T-helper 1 cell treated with Interleukin-12 subunit alpha and Interleukin-12 subunit beta and Interleukin-4 antibody, amounts not matched to agents 30 μg/mL and 1 μg/mL, for 36 hours (primary cell): Measurements from ENCODE around the gene CLASP2.

Source experiments
- H3K27ac Mint-ChIP-seq: one replicate; pipeline ENCODE4 v1.8.0; 2021; ENCODE audit warnings: mild to moderate bottlenecking, mixed read lengths
- H3K27me3 Mint-ChIP-seq: one replicate; pipeline ENCODE4 v1.8.0; 2021; ENCODE audit warnings: low read depth, mixed read lengths
- H3K36me3 Mint-ChIP-seq: one replicate; pipeline ENCODE4 v1.8.0; 2021; ENCODE audit warnings: low read depth, mixed read lengths
- H3K4me1 Mint-ChIP-seq: one replicate; pipeline ENCODE4 v1.8.0; 2021; ENCODE audit warnings: low read depth, mixed read lengths
- H3K4me3 Mint-ChIP-seq: one replicate; pipeline ENCODE4 v1.8.0; 2021; ENCODE audit warnings: mild to moderate bottlenecking, moderate library complexity, mixed read lengths
- H3K9me3 Mint-ChIP-seq: one replicate; pipeline ENCODE4 v1.8.0; 2021; ENCODE audit warnings: mixed read lengths

The CLASP2 gene

GRCh38 chr3:33637482-33637881 is 80.6 kb downstream of the CLASP2 start:
- H3K9me3 Mint-ChIP-seq = no peaks in the 10 kb centered on the region
- no peaks in the 10 kb centered on the region for H3K27me3 Mint-ChIP-seq
- H3K4me3 Mint-ChIP-seq = no peak overlapping the region
- H3K27ac Mint-ChIP-seq = no peak overlapping the region
- H3K36me3 Mint-ChIP-seq = peaks cover under 1% of the 10 kb centered on the region
- H3K4me1 Mint-ChIP-seq = no peaks in the 10 kb centered on the region

- no peaks in the 10 kb centered on the region for H3K9me3 Mint-ChIP-seq
- no peaks in the 10 kb centered on the region for H3K27me3 Mint-ChIP-seq
- H3K36me3 Mint-ChIP-seq = no peaks in the 10 kb centered on the region
- no peak overlapping the region for H3K4me3 Mint-ChIP-seq
- no peak overlapping the region for H3K27ac Mint-ChIP-seq
- no peaks in the 10 kb centered on the region for H3K4me1 Mint-ChIP-seq
Measured at GRCh38 chr3:33636125-33636850, 81.8 kb downstream of the CLASP2 start.

GRCh38 chr3:33634262-33634661 is 83.8 kb downstream of the CLASP2 start:
- Mint-ChIP-seq H3K27ac (no peak overlapping the region), H3K36me3 (no peaks in the 10 kb centered on the region), H3K4me1 (no peaks in the 10 kb centered on the region), H3K9me3 (no peaks in the 10 kb centered on the region), H3K4me3 (no peak overlapping the region), H3K27me3 (no peaks in the 10 kb centered on the region)

GRCh38 chr3:33629219-33629618 is 88.8 kb downstream of the CLASP2 start:
- no peak overlapping the region for H3K27ac Mint-ChIP-seq
- H3K4me3 Mint-ChIP-seq = no peak overlapping the region
- H3K36me3 Mint-ChIP-seq = no peaks in the 10 kb centered on the region
- no peaks in the 10 kb centered on the region for H3K4me1 Mint-ChIP-seq
- H3K27me3 Mint-ChIP-seq = no peaks in the 10 kb centered on the region
- H3K9me3 Mint-ChIP-seq = no peaks in the 10 kb centered on the region

GRCh38 chr3:33624756-33625155 is 93.3 kb downstream of the CLASP2 start:
- H3K27ac Mint-ChIP-seq = no peak overlapping the region
- H3K4me1 Mint-ChIP-seq = no peaks in the 10 kb centered on the region
- H3K9me3 Mint-ChIP-seq = no peaks in the 10 kb centered on the region
- no peak overlapping the region for H3K4me3 Mint-ChIP-seq
- H3K36me3 Mint-ChIP-seq = peaks cover 10% of the 10 kb centered on the region
- no peaks in the 10 kb centered on the region for H3K27me3 Mint-ChIP-seq

GRCh38 chr3:33613041-33613440 is 105.0 kb downstream of the CLASP2 start:
- H3K36me3 Mint-ChIP-seq = peaks cover 12% of the 10 kb centered on the region
- no peak overlapping the region for H3K4me3 Mint-ChIP-seq
- H3K9me3 Mint-ChIP-seq = no peaks in the 10 kb centered on the region
- no peak overlapping the region for H3K27ac Mint-ChIP-seq
- H3K4me1 Mint-ChIP-seq = peaks cover 2% of the 10 kb centered on the region
- no peaks in the 10 kb centered on the region for H3K27me3 Mint-ChIP-seq

- no peaks in the 10 kb centered on the region for H3K27me3 Mint-ChIP-seq
- H3K27ac Mint-ChIP-seq = no peak overlapping the region
- no peaks in the 10 kb centered on the region for H3K9me3 Mint-ChIP-seq
- peaks cover 11% of the 10 kb centered on the region for H3K36me3 Mint-ChIP-seq
- H3K4me1 Mint-ChIP-seq = peaks cover 2% of the 10 kb centered on the region
- no peak overlapping the region for H3K4me3 Mint-ChIP-seq
Measured at GRCh38 chr3:33612607-33613006, 105.4 kb downstream of the CLASP2 start.

- Mint-ChIP-seq H3K36me3 (peaks cover 18% of the 10 kb centered on the region), H3K9me3 (no peaks in the 10 kb centered on the region), H3K4me3 (no peak overlapping the region), H3K27ac (no peak overlapping the region), H3K27me3 (no peaks in the 10 kb centered on the region), H3K4me1 (no peaks in the 10 kb centered on the region)
Measured at GRCh38 chr3:33602829-33603228, 115.2 kb downstream of the CLASP2 start.

GRCh38 chr3:33597257-33597689 is 120.8 kb downstream of the CLASP2 start:
- H3K36me3 Mint-ChIP-seq = peaks cover 4% of the 10 kb centered on the region
- no peak overlapping the region for H3K27ac Mint-ChIP-seq
- H3K4me3 Mint-ChIP-seq = no peak overlapping the region
- H3K27me3 Mint-ChIP-seq = no peaks in the 10 kb centered on the region
- H3K4me1 Mint-ChIP-seq = no peaks in the 10 kb centered on the region
- H3K9me3 Mint-ChIP-seq = no peaks in the 10 kb centered on the region

GRCh38 chr3:33592999-33593398 is 125.1 kb downstream of the CLASP2 start:
- Mint-ChIP-seq H3K4me1 (no peaks in the 10 kb centered on the region), H3K9me3 (no peaks in the 10 kb centered on the region), H3K4me3 (no peak overlapping the region), H3K27me3 (no peaks in the 10 kb centered on the region), H3K27ac (no peak overlapping the region), H3K36me3 (peaks cover 3% of the 10 kb centered on the region)

- Mint-ChIP-seq H3K4me3 (no peak overlapping the region), H3K4me1 (no peaks in the 10 kb centered on the region), H3K27ac (no peak overlapping the region), H3K36me3 (peaks cover 3% of the 10 kb centered on the region), H3K27me3 (no peaks in the 10 kb centered on the region), H3K9me3 (no peaks in the 10 kb centered on the region)
Measured at GRCh38 chr3:33590541-33590940, 127.5 kb downstream of the CLASP2 start.

GRCh38 chr3:33586402-33586801 is 131.7 kb downstream of the CLASP2 start:
- Mint-ChIP-seq H3K27ac (no peak overlapping the region), H3K4me3 (no peak overlapping the region), H3K4me1 (no peaks in the 10 kb centered on the region), H3K9me3 (no peaks in the 10 kb centered on the region), H3K36me3 (peaks cover 7% of the 10 kb centered on the region), H3K27me3 (no peaks in the 10 kb centered on the region)

- Mint-ChIP-seq H3K27ac (no peak overlapping the region), H3K27me3 (no peaks in the 10 kb centered on the region), H3K4me1 (no peaks in the 10 kb centered on the region), H3K36me3 (peaks cover 4% of the 10 kb centered on the region), H3K4me3 (no peak overlapping the region), H3K9me3 (no peaks in the 10 kb centered on the region)
Measured at GRCh38 chr3:33582234-33582633, 135.8 kb downstream of the CLASP2 start.

GRCh38 chr3:33581666-33582065 is 136.4 kb downstream of the CLASP2 start:
- Mint-ChIP-seq H3K27me3 (no peaks in the 10 kb centered on the region), H3K36me3 (peaks cover 4% of the 10 kb centered on the region), H3K27ac (no peak overlapping the region), H3K9me3 (no peaks in the 10 kb centered on the region), H3K4me1 (no peaks in the 10 kb centered on the region), H3K4me3 (no peak overlapping the region)

GRCh38 chr3:33579840-33580239 is 138.2 kb downstream of the CLASP2 start:
- Mint-ChIP-seq H3K4me3 (no peak overlapping the region), H3K27ac (no peak overlapping the region), H3K36me3 (peaks cover 5% of the 10 kb centered on the region), H3K4me1 (no peaks in the 10 kb centered on the region), H3K27me3 (no peaks in the 10 kb centered on the region), H3K9me3 (no peaks in the 10 kb centered on the region)

- H3K9me3 Mint-ChIP-seq = no peaks in the 10 kb centered on the region
- no peak overlapping the region for H3K27ac Mint-ChIP-seq
- no peak overlapping the region for H3K4me3 Mint-ChIP-seq
- H3K27me3 Mint-ChIP-seq = no peaks in the 10 kb centered on the region
- no peaks in the 10 kb centered on the region for H3K4me1 Mint-ChIP-seq
- peaks cover 5% of the 10 kb centered on the region for H3K36me3 Mint-ChIP-seq
Measured at GRCh38 chr3:33579178-33579510, 138.9 kb downstream of the CLASP2 start.
